Fibroblast of lung (primary cell): ENCODE results near the gene EIF1AD. TPM values are rescaled to one million over a fixed set of nuclear protein-coding genes. Genes with fewer than 3 reads are reported as not detected.

Experiments used
- DNase-seq, 2 donors: peaks; one replicate each; pipeline versions ENCODE4 v3.0.0 to v3.0.0-alpha.2; 2010; ENCODE audit warnings: low read depth in 2 of 2
- H2AFZ ChIP-seq: 2 replicates; pipeline ENCODE4 v1.5.1; 2012; ENCODE audit warnings: low read length, control low read depth, inconsistent platforms
- H3K27ac ChIP-seq: 2 replicates; pipeline ENCODE4 v1.5.1; 2011; ENCODE audit warnings: low read length, control low read depth; ENCODE audit not compliant: insufficient read depth
- H3K27me3 ChIP-seq: 2 replicates; pipeline ENCODE4 v1.5.1; 2011; ENCODE audit warnings: mild to moderate bottlenecking, low read length; ENCODE audit not compliant: control insufficient read depth, insufficient read depth
- H3K36me3 ChIP-seq: 2 replicates; pipeline ENCODE4 v1.5.1; 2011; ENCODE audit warnings: low read length; ENCODE audit not compliant: control insufficient read depth, insufficient read depth
- H3K4me1 ChIP-seq: 2 replicates; pipeline ENCODE4 v1.5.1; 2011; ENCODE audit warnings: low read length; ENCODE audit not compliant: control insufficient read depth, insufficient read depth; ENCODE audit errors: extremely low read depth
- H3K4me2 ChIP-seq: 2 replicates; pipeline ENCODE4 v1.5.1; 2011; ENCODE audit warnings: low read length, control low read depth; ENCODE audit not compliant: insufficient read depth; ENCODE audit errors: extremely low read depth
- H3K4me3 ChIP-seq, 4 experiments: fragments of 200-600 bp in 1 of 4; sonication (generic) in 1 of 4; replicated peaks in 1 of 4; 2 replicates each; pipeline ENCODE4 v1.5.1; 2011 to 2016; ENCODE audit warnings: low read length in 4 of 4, low read depth in 3 of 4, mild to moderate bottlenecking in 3 of 4, control low read depth in 2 of 4, inconsistent platforms in 1 of 4, mixed read lengths in 1 of 4; ENCODE audit not compliant: insufficient read depth in 1 of 4; ENCODE audit errors: control extremely low read depth in 1 of 4
- H3K79me2 ChIP-seq: 2 replicates; pipeline ENCODE4 v1.5.1; 2012; ENCODE audit warnings: mild to moderate bottlenecking, low read length, inconsistent platforms; ENCODE audit not compliant: control insufficient read depth, insufficient read depth
- H3K9ac ChIP-seq: 2 replicates; pipeline ENCODE4 v1.5.1; 2011; ENCODE audit warnings: mild to moderate bottlenecking, low read length, control low read depth; ENCODE audit not compliant: insufficient read depth
- H3K9me3 ChIP-seq: 2 replicates; pipeline ENCODE4 v1.5.1; 2012; ENCODE audit warnings: low read depth, low read length; ENCODE audit not compliant: control insufficient read depth, insufficient read depth
- H4K20me1 ChIP-seq: 2 replicates; pipeline ENCODE4 v1.5.1; 2011; ENCODE audit warnings: low read length; ENCODE audit not compliant: control insufficient read depth, insufficient read depth; ENCODE audit errors: extremely low read depth
- EZH2 ChIP-seq: IDR thresholded peaks from 2 replicates; pipeline ENCODE4 v1.5.1; 2012; ENCODE audit warnings: low read length, control low read depth, mild to moderate bottlenecking; ENCODE audit errors: missing control alignments
- polyA plus RNA-seq, 2 donors: library from polyadenylated mRNA; depleted of rRNA in 1 of 2; stranded (reverse) in 1 of 2; unstranded in 1 of 2; fragments of >200 nt; gene quantifications; 2 replicates each; pipeline ENCODE4 v1.2.1, GENCODE V29; 2011 to 2012; ENCODE audit warnings: missing spikeins in 1 of 2
- total RNA-seq: library from RNA; depleted of rRNA; stranded (reverse); fragments of >200 nt; gene quantifications from 2 replicates; pipeline ENCODE4 v1.2.1, GENCODE V29; 2014
- TF ChIP-seq, protein P1 (sequence below), 2 donors: IDR thresholded peaks in 1 of 2; conservative IDR thresholded peaks in 1 of 2; 1 replicate in 1 of 2; 2 replicates in 1 of 2; pipeline ENCODE4 v1.5.1; 2011 to 2012; ENCODE audit warnings: low read length in 2 of 2, control low read depth in 1 of 2, inconsistent platforms in 1 of 2, low read depth in 1 of 2, mild to moderate bottlenecking in 1 of 2

The EIF1AD gene
- total and polyA plus RNA-seq, 2 donors (not counting 1 experiment from before 2014, with no cell fraction given): 23.5 to 26.2 TPM

DNA sequence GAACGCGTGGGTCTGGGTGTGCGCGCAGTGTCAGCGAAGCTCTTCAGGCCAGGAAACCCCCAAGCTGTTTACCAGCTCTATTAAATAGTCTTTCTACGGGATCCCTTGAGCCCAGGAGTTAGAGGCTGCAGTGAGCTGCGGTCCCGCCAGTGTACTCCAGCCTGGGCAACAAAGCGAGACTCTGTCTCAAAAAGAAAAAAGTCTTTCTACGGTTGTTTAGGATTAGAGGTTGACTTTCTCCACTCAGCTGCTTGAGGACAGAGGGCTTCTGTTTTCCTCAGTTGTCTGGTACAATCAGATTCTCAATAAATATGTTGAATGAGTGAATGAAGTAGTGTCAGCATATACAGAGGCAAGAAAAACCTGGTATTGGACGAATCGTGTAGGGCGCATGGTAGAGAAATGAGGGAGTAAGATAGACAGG is 39.8 kb downstream of the EIF1AD start:
- peak overlapping the region; percentile 59 to 97 (median 82) for H3K4me3 ChIP-seq
- H3K4me2 ChIP-seq: peak overlapping the region; percentile 86
- no peak for DNase-seq
- peaks cover 36% of the 10 kb centered on the region for H3K79me2 ChIP-seq
- TF ChIP-seq, protein P1, sequence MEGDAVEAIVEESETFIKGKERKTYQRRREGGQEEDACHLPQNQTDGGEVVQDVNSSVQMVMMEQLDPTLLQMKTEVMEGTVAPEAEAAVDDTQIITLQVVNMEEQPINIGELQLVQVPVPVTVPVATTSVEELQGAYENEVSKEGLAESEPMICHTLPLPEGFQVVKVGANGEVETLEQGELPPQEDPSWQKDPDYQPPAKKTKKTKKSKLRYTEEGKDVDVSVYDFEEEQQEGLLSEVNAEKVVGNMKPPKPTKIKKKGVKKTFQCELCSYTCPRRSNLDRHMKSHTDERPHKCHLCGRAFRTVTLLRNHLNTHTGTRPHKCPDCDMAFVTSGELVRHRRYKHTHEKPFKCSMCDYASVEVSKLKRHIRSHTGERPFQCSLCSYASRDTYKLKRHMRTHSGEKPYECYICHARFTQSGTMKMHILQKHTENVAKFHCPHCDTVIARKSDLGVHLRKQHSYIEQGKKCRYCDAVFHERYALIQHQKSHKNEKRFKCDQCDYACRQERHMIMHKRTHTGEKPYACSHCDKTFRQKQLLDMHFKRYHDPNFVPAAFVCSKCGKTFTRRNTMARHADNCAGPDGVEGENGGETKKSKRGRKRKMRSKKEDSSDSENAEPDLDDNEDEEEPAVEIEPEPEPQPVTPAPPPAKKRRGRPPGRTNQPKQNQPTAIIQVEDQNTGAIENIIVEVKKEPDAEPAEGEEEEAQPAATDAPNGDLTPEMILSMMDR (conservative IDR thresholded peaks at IDR 0.05 in 1 of 2, IDR thresholded peaks at IDR 0.05 in 1 of 2; ENCODE audit: low read depth in 1 of 2, low read length in 2 of 2): no peak
- no peak for TF ChIP-seq EZH2
- H3K9ac ChIP-seq: peak overlapping the region; percentile 96
- H3K27me3 ChIP-seq: no peaks in the 10 kb centered on the region
- H3K9me3 ChIP-seq: no peaks in the 10 kb centered on the region
- H3K36me3 ChIP-seq: peaks cover 27% of the 10 kb centered on the region
- H3K27ac ChIP-seq: peak overlapping the region; percentile 79
- no peaks in the 10 kb centered on the region for H4K20me1 ChIP-seq
- H2AFZ ChIP-seq: no peak overlapping the region
- H3K4me1 ChIP-seq: peaks cover 7% of the 10 kb centered on the region

DNA sequence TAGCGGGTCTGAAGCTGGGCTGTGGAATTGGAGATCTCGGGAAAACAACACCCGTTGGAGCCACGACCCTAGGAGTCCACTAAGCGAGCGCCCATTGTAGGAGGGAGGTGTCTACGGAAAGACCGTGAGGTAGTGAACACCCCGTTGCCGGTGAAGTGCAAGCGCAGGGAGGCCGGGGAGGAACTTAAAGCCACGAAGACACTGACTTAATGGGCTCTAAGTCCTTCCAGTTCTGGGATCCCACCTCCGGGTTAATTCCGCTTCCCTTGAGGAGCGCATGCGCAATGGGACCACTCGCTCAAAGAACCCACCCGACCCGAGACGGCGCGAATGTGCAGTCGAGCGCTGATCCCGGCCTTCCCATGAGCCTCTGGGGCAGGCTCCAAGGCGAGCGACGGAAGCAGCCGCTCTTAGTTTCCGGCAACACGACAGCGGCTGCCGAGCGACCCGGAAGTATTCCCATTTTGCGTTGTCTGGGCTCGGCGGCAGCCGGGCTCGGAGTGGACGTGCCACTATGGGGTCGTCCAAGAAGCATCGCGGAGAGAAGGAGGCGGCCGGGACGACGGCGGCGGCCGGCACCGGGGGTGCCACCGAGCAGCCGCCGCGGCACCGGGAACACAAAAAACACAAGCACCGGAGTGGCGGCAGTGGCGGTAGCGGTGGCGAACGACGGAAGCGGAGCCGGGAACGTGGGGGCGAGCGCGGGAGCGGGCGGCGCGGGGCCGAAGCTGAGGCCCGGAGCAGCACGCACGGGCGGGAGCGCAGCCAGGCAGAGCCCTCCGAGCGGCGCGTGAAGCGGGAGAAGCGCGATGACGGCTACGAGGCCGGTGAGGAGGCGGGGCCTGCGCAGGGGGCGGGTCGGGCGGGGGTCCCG is 40.5 kb downstream of the EIF1AD start, which contains the start of gene SART1:
Gene SART1, plus strand, starts transcription at position 468 of the 874 bp plus-strand sequence. Its CDS starts 47 bp downstream, at position 515.
- DNase-seq: peak; percentile 97 to 98

DNA sequence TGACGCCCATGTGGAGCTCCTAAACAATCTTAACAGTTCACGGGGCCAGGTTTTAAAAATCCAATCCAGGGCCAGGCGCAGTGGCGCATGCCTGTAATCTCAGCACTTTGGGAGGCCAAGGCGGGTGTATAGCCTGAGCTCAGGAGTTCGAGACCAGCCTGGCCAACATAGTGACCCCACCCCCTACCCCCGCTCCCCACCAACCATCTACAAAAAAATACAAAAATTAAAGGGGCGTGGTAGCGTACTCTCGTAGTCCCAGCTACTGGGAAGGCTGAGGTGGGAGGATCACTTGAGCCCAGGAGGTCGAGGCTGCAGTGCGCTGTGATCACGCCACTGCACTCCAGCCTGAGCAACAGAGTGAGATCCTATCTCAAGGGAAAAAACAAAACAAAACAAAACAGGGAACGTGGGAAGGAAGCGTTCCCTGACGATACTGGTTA is 41.1 kb downstream of the EIF1AD start:
- Histone ChIP-seq H3K27me3 (no peaks in the 10 kb centered on the region), H3K4me1 (peaks cover 7% of the 10 kb centered on the region), H3K27ac (peak overlapping the region; percentile 79), H3K9ac (peak overlapping the region; percentile 96), H3K4me3 (peak overlapping the region; percentile 59 to 97 (median 82)), H3K4me2 (peak overlapping the region; percentile 77), H3K36me3 (peaks cover 15% of the 10 kb centered on the region), H4K20me1 (no peaks in the 10 kb centered on the region), H3K9me3 (no peaks in the 10 kb centered on the region), H2AFZ (peak overlapping the region; percentile 83), H3K79me2 (peaks cover 34% of the 10 kb centered on the region)
- TF ChIP-seq, protein P1 (conservative IDR thresholded peaks at IDR 0.05 in 1 of 2, IDR thresholded peaks at IDR 0.05 in 1 of 2; ENCODE audit: low read depth in 1 of 2, low read length in 2 of 2): no peak
- no peak for TF ChIP-seq EZH2
- DNase-seq: no peak

More for the DNA sequence above, 40.5 kb downstream of the EIF1AD start, which contains the start of gene SART1:
- Histone ChIP-seq H3K27me3 (no peaks in the 10 kb centered on the region), H3K9me3 (no peaks in the 10 kb centered on the region), H3K27ac (peak within 1 kb of the TSS; percentile 79), H3K4me1 (peaks cover 7% of the 10 kb centered on the region), H4K20me1 (no peaks in the 10 kb centered on the region), H3K4me2 (peak within 1 kb of the TSS; percentile 86), H3K79me2 (peaks cover 36% of the 10 kb centered on the region), H3K36me3 (peaks cover 21% of the 10 kb centered on the region), H3K9ac (peak within 1 kb of the TSS; percentile 96), H3K4me3 (peak within 1 kb of the TSS; percentile 59 to 97 (median 82)), H2AFZ (peak within 1 kb of the TSS; percentile 83)
- TF ChIP-seq, protein P1 (conservative IDR thresholded peaks at IDR 0.05 in 1 of 2, IDR thresholded peaks at IDR 0.05 in 1 of 2; ENCODE audit: low read depth in 1 of 2, low read length in 2 of 2): no peak
- TF ChIP-seq EZH2: no peak
